Transverse colon (tissue), 4 donors: ENCODE measurements around the gene RECK. TPM values are rescaled to one million over a fixed set of nuclear protein-coding genes. Genes with fewer than 3 reads are reported as not detected.
"Not testable (repeated sequence)": the region's sequence is repeated elsewhere in the genome, so short reads cannot be mapped to it uniquely, and the experiment has no call there.

Experiments used
- DNase-seq: peaks from one replicate; pipeline ENCODE4 v3.0.0-alpha.2; 2019
- H3K27ac ChIP-seq, 4 donors: fragments of 200-600 bp; sonication (generic); 2 replicates each; pipeline ENCODE4 v1.5.1; 2016 to 2018; ENCODE audit warnings: inconsistent platforms in 4 of 4
- H3K27me3 ChIP-seq: fragments of 200-600 bp; sonication (generic); 2 replicates; pipeline ENCODE4 v1.5.1; 2017; ENCODE audit warnings: inconsistent platforms
- H3K36me3 ChIP-seq, 4 donors: fragments of 200-600 bp; sonication (generic); 2 replicates each; pipeline ENCODE4 v1.5.1; 2017 to 2019; ENCODE audit warnings: inconsistent platforms in 4 of 4
- H3K4me1 ChIP-seq, 4 donors: fragments of 200-600 bp; sonication (generic); 2 replicates each; pipeline ENCODE4 v1.5.1; 2017 to 2020; ENCODE audit warnings: inconsistent platforms in 4 of 4
- H3K4me3 ChIP-seq, 4 donors: fragments of 200-600 bp; sonication (generic); 1 replicate in 1 of 4; 2 replicates in 3 of 4; pipeline versions ENCODE4 v1.5.1 to v1.6.1; 2017 to 2019; ENCODE audit warnings: inconsistent platforms in 4 of 4
- H3K9me3 ChIP-seq, 2 donors: fragments of 200-600 bp; sonication (generic); 2 replicates each; pipeline ENCODE4 v1.5.1; 2017 to 2019; ENCODE audit warnings: inconsistent platforms in 2 of 2
- CTCF ChIP-seq, 5 experiments: fragments of 200-600 bp in 3 of 5; fragments of 450-650 bp in 2 of 5; sonication (generic) in 3 of 5; IDR thresholded peaks; 1 replicate in 2 of 5; 2 replicates in 3 of 5; pipeline ENCODE4 v1.5.1; 2016 to 2017; ENCODE audit warnings: antibody characterized with exemption in 5 of 5, inconsistent platforms in 3 of 5, mild to moderate bottlenecking in 2 of 5, moderate library complexity in 1 of 5
- EP300 ChIP-seq: sonication (generic); formaldehyde crosslinking; IDR thresholded peaks from one replicate; pipeline ENCODE4 v1.6.1; 2017; ENCODE audit warnings: antibody characterized with exemption, low read depth
- POLR2A ChIP-seq: fragments of 450-650 bp; IDR thresholded peaks from one replicate; pipeline ENCODE4 v1.6.1; 2016; ENCODE audit warnings: antibody characterized with exemption, mild to moderate bottlenecking, moderate library complexity
- POLR2AphosphoS5 ChIP-seq, 3 donors: sonication (generic); formaldehyde crosslinking; IDR thresholded peaks; one replicate each; pipeline ENCODE4 v1.6.1; 2016; ENCODE audit warnings: antibody characterized with exemption in 3 of 3
- WGBS, 2 donors: methylation state at CpG; one replicate each; pipeline ENCODE4 v1.1.5; 2018; ENCODE audit warnings: low coverage in 1 of 2; 5-methylcytosine and 5-hydroxymethylcytosine counted together
- in situ Hi-C, 4 donors: fragments of 200-750 bp; cut with MboI; loops; one replicate each; pipeline versions ENCODE4 v1.15.0 to v1.15.1; 2017; ENCODE audit warnings: low sequenced_read_pairs in 3 of 4, low pct_ligation_motif_present in 1 of 4, low pct_unique_long_range_greater_than_20kb in 1 of 4
- intact Hi-C: fragments of 100-400 bp; cut with DNase I; formaldehyde crosslinking; loops from one replicate; pipeline ENCODE4 v1.15.1; 2023; ENCODE audit warnings: low total_unique reads
- total RNA-seq, 4 donors: library from RNA; depleted of rRNA; stranded (reverse); fragments of >200 nt; gene quantifications; one replicate each; pipeline ENCODE4 v1.1.0, GENCODE V29; 2016

Gene RECK, protein sequence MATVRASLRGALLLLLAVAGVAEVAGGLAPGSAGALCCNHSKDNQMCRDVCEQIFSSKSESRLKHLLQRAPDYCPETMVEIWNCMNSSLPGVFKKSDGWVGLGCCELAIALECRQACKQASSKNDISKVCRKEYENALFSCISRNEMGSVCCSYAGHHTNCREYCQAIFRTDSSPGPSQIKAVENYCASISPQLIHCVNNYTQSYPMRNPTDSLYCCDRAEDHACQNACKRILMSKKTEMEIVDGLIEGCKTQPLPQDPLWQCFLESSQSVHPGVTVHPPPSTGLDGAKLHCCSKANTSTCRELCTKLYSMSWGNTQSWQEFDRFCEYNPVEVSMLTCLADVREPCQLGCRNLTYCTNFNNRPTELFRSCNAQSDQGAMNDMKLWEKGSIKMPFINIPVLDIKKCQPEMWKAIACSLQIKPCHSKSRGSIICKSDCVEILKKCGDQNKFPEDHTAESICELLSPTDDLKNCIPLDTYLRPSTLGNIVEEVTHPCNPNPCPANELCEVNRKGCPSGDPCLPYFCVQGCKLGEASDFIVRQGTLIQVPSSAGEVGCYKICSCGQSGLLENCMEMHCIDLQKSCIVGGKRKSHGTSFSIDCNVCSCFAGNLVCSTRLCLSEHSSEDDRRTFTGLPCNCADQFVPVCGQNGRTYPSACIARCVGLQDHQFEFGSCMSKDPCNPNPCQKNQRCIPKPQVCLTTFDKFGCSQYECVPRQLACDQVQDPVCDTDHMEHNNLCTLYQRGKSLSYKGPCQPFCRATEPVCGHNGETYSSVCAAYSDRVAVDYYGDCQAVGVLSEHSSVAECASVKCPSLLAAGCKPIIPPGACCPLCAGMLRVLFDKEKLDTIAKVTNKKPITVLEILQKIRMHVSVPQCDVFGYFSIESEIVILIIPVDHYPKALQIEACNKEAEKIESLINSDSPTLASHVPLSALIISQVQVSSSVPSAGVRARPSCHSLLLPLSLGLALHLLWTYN
- total RNA-seq, result 10 to 100 TPM in 1 of 4 donors, 1 to 10 TPM in 3; 1.5 to 30.3 (median 6.0) TPM

- TF ChIP-seq CTCF (IDR thresholded peaks at IDR 0.05) (no peak), POLR2A (peak; percentile 31), EP300 (no peak), POLR2AphosphoS5 (IDR thresholded peaks at IDR 0.05) (peak in 2 of 3 donors; percentile 31 to 57)
- peak within 1 kb of the TSS; percentile 80 to 86 (median 82) for H3K27ac ChIP-seq
- intact Hi-C loops, result no loop called here
- peak within 1 kb of the TSS; percentile 55 to 91 (median 86) for H3K4me3 ChIP-seq
- no peaks in the 10 kb centered on the region for H3K36me3 ChIP-seq
- H3K4me1 ChIP-seq, result peaks cover 4 to 29% (median 8%) of the 10 kb centered on the region in 4 donors
- no peaks in the 10 kb centered on the region for H3K27me3 ChIP-seq
- in situ Hi-C loops, result loop anchor here in 1 of 4 donors (25.0 kb wide), 1 partner anchor 125 kb away; the partner anchor contains the start of gene CCIN
- WGBS, 2 donors, result 2% methylated on average over 37 of the region's 77 CpGs; no CpG with 5 or more reads in 1 of the 2 donors
- H3K9me3 ChIP-seq, result no peaks in the 10 kb centered on the region
- peak; percentile 88 for DNase-seq
Observed at GRCh38 chr9:36036780-36037548, at the start of gene RECK. Gene RECK, plus strand, starts transcription at chr9:36036913. Its CDS starts 86 bp downstream, at chr9:36036999.

DNA sequence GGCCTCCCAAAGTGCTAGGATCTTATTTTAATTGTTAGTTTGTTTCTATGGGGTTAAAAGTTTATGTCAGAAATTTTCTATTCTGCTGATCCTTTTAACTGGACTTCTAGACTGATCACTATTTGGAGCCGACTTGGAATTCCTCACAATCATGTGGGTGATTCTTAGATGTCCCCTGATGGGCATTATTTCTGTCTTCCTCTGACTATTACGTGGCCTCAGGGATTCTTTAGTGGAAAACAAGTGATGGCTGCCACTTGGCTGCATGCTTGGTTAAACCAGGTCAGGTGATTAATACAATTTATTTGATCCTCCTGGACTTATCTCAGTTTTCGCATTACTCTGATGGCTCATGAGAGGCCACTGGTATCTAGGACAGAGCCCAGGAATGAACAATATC lies 46.6 kb upstream of the RECK start:
- 79% methylated on average over 3 of the region's 3 CpGs; no CpG with 5 or more reads in 1 of the 2 donors for WGBS, 2 donors
- in situ Hi-C loops (no loop called here), intact Hi-C loops (loop anchor here (10.0 kb wide), 1 partner anchor 1315 kb away; no protein-coding TSS in a partner anchor)
- no peak for DNase-seq
- H3K27ac ChIP-seq, result no peak overlapping the region
- no peaks in the 10 kb centered on the region for H3K4me1 ChIP-seq
- no peaks in the 10 kb centered on the region for H3K36me3 ChIP-seq
- no peaks in the 10 kb centered on the region for H3K9me3 ChIP-seq
- TF ChIP-seq EP300, result no peak
- TF ChIP-seq POLR2AphosphoS5 (IDR thresholded peaks at IDR 0.05), result no peak
- no peak for TF ChIP-seq CTCF (IDR thresholded peaks at IDR 0.05)
- TF ChIP-seq POLR2A, result no peak
- H3K27me3 ChIP-seq, result peaks cover 20% of the 10 kb centered on the region
- H3K4me3 ChIP-seq, result no peak overlapping the region

- DNase-seq, H3K4me1 ChIP-seq, H3K4me3 ChIP-seq, in situ Hi-C loops, H3K27ac ChIP-seq, H3K36me3 ChIP-seq, H3K9me3 ChIP-seq: not testable (repeated sequence)
- peaks cover 16% of the 10 kb centered on the region for H3K27me3 ChIP-seq
- intact Hi-C loops, result loop anchor here (10.0 kb wide), 1 partner anchor 1312 kb away; no protein-coding TSS in a partner anchor
- WGBS, 2 donors, result 86 to 97% methylated on average over 3 of the region's 3 CpGs
Observed at GRCh38 chr9:35993136-35993535, 43.6 kb upstream of the RECK start.

DNA sequence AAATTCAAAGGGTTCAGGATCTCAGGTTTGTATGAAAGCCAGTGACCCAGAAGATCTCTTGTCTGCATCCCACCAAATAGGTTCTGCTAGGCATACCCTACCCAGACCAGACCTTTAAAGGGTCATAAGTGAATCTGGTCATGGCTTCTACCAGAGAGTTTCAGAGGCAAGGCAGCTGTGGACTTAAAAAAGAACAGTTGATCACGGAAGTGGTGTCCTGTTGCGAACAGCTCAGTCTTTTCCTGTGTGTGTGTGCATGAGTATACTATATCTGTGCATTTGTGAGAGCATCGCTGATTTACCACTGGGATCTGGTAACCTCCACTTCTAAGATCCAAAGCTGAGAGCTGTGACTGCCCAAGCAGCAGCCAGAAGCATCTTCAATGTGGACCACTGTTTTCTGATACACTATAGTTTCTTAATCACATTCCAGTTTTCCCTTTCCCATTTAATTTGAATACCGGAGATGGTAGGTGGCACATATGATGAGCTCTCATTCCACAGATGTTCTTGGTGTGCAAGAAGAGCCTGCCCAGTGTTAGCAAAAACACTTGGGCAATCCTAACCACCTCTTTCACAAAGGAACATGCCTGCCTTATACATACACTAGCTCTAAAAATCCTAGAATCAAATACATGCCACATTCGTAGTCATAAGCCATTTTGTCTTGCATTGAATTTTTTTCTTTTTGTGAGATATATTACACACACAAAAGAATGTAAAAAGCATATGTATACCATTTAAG lies 42.6 kb upstream of the RECK start:
- intact Hi-C loops, result loop anchor here (10.0 kb wide), 1 partner anchor 1311 kb away; no protein-coding TSS in a partner anchor
- in situ Hi-C loops, result no loop called here
- 55 to 80% methylated on average over 1 to 5 of the region's 5 CpGs for WGBS, 2 donors
- H3K27ac ChIP-seq, result no peak overlapping the region
- DNase-seq, result no peak
- H3K27me3 ChIP-seq, result peaks cover 16% of the 10 kb centered on the region
- peaks cover 10% of the 10 kb centered on the region in 2 donors for H3K9me3 ChIP-seq
- H3K36me3 ChIP-seq, result no peaks in the 10 kb centered on the region
- TF ChIP-seq CTCF (IDR thresholded peaks at IDR 0.05) (no peak), EP300 (no peak), POLR2AphosphoS5 (IDR thresholded peaks at IDR 0.05) (no peak), POLR2A (no peak)
- no peaks in the 10 kb centered on the region for H3K4me1 ChIP-seq
- H3K4me3 ChIP-seq, result no peak overlapping the region
